GM19025 (cell line): ENCODE measurements around the gene CDKN2B-AS1.

Experiments
- ATAC-seq: cut with Tn5 transposase; IDR thresholded peaks from one replicate; pipeline ENCODE4 v1.9.1; 2021; ENCODE audit warnings: mild to moderate bottlenecking, low read depth, moderate library complexity; ENCODE audit not compliant: unreplicated experiment

CDKN2B-AS1 gene

GRCh38 chr9:22005021-22005701 lies 10.6 kb downstream of the CDKN2B-AS1 start:
- no peak for ATAC-seq

GRCh38 chr9:22005702-22006606 lies 11.4 kb downstream of the CDKN2B-AS1 start:
- ATAC-seq = no peak

DNA sequence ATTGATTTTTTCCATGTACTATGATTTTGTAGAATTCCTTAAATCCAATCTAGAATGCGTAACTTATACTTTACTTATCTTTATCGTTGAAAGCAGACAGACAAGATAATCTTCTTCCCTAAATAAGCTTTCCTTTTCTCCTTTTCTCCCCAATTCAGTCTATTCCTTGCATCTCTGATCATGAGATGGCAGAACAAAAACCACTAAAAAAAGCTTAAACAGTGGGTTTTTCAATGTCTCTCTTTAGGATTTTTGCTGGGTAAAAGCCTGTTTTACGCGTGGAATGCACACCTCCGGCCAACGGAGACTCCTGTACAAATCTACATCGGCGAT lies 13.8 kb downstream of the CDKN2B-AS1 start:
- ATAC-seq = no peak

DNA sequence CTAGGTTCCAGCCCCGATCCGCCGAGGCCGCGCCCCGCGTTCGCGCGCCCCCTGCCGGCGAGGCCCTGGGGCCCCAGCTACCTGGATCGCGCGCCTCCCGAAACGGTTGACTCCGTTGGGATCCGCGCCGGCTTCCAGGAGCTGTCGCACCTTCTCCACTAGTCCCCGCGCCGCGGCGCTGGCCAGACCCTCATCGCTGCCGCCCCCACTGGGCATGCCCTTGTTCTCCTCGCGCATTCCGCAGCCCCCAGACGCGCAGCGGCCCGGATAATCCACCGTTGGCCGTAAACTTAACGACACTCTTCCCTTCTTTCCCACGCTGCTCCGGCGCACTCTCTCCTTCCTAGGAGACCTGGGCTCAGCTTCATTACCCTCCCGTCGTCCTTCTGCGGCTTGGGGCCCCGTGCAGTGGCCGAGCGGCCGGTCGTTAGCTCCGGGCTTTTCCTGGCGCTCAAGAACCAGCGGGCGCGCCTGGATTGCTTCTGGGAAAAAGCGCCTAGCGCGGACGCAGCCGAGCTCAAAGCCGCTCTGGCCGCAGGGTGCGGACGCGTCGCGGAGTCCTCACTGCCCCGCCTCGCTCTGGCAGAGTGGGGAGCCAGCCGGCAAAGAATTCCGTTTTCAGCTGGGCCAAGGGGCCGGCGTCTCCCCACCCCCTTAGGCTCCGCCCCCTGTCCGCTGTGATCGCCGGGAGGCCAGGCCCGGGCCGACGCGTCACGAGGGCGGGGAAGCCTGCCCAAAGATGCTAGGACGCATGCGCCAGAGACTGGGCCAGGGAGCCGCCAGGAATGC lies 14.3 kb downstream of the CDKN2B-AS1 start, which contains the start of gene CDKN2B:
TSS of gene CDKN2B (minus strand) at position 589 of the 789 bp plus-strand sequence. CDS start at position 237, 352 bp downstream.
- ATAC-seq = peak; percentile 90

GRCh38 chr9:22009506-22009867 lies 14.9 kb downstream of the CDKN2B-AS1 start:
- peak; percentile 34 for ATAC-seq

DNA sequence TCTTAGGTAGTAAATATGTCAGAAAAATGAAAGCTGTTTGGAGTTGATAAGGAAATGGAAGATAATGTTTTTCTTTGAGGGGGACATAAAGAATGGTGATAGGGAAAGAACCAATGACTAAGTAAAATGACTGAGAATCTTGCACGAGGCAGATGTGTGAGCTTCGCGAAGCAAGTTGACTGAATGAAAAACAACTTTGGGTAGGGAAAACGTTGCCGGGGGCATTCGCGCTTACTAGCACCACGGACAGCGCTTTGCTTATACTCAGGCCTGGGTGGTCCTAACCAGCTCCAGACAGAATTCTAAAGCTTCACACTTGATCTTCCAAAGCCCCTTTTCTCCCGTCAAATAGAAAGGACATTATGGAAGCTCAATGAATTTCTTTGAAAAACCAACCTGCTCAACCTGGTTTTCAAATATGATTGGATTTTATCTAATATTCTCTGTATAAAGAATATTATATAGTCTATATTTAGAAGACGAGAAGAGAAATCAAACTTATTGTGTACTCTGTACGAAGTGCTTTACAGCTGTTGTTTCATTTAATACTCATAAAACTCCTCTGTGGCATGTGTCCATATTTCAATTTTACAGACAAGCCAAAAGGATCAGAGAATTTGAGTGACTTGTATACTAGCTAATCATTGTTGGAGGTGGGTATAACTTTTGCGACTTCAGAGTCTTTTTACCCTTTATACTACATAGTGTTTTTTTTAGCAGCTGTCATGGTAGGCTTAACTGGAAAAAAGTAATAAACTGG lies 16.5 kb downstream of the CDKN2B-AS1 start:
- ATAC-seq = no peak

DNA sequence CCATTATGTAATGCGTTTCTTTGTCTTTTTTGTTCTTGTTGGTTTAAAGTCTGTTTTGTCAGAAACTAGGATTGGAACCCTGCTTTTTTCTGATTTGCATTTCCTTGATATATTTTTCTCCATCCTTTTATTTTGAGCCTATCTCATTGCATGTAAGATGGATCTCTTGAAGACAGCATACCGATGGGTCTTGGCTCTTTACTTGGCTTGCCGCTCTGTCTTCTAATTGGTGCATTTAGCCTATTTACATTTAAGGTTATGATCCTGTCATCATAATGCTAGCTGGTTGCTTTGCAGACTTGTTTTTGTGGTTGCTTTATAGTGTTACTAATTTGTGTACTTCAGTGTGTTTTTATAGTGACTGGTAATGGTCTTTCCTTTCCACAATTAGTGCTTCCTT lies 27.8 kb downstream of the CDKN2B-AS1 start:
- ATAC-seq = no peak

DNA sequence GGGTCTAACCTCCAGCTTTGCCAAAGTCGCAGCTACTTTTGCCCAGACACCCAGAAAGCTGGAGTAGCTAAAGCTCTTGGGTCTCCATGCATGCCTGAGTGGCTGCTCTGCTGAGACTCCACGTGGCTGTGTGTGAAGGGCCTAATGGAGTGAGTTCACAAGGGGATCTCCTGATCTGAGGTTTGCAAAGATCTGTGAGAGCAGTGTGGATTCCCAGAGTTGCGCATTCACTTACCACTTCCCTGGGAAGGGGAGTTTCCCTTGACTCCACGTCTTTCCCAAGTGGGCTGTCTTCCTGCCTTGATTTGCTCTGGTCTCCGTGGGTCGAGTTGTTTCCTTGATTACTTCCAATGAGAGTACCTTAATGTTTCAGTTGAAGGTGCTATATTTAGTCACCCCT lies 32.1 kb downstream of the CDKN2B-AS1 start:
- no peak for ATAC-seq

GRCh38 chr9:22028394-22028793 lies 33.8 kb downstream of the CDKN2B-AS1 start:
- ATAC-seq = no peak

- ATAC-seq = no peak
These were observed 34.6 kb downstream of the CDKN2B-AS1 start for GRCh38 chr9:22029231-22029630.

DNA sequence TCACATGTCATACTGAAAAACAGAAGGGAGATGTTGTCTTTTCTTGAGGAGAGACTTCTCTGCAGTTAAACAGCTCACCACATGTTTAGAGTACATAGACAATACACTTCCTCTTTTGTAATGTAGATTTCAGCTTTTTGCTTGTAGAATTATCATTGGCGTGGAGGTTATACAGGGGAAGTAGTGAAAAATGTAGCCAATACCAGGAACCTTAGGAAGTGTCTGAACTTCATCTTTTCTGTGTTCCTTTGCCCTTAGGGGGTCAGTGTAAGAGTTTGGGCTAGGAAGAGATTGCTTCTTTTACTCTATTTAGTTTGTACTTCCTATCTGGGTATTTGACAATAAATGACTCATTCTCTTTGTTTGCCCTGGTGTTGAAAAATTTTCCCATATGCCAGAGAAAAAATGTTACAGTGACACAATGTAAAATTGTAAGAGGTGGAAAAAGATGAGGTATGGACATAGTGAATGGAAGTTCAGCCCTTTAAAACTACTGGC lies 35.6 kb downstream of the CDKN2B-AS1 start:
- ATAC-seq = no peak

DNA sequence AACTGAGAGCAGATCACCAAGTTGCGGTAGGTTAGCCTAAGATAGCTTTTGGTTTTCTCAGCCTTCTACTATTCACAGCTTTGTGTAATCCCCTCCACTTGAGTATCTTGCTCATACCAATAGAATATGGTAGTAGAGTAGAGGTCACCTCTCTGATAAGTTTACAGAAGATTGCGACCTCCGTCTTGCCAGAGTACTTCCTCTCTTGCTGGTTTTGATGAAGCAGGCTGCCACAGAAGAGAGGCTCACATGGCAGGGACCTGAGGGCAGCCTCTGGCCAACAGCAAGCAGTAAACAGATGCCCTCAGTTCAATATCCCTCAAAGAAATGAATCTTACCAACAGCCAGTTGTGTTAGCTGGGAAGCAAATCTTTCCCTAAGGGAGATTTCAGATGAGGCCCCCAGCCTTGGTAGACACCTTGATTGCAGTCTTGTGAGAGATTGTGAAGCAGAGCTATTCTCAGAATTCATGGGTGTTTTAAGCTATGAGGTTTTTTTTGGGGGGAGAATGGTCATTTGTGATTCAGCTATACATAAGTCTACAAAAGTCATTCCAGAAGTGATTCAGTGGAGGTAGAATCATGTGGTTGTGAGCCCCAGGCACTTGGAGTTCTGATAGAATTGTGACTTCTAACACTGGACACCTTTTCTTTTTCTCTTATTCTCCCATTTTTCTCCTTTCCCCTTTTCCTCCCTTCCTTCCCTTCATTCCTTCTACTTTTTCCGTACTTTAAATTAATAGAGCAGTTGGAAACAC lies 37.2 kb downstream of the CDKN2B-AS1 start:
- ATAC-seq = no peak

DNA sequence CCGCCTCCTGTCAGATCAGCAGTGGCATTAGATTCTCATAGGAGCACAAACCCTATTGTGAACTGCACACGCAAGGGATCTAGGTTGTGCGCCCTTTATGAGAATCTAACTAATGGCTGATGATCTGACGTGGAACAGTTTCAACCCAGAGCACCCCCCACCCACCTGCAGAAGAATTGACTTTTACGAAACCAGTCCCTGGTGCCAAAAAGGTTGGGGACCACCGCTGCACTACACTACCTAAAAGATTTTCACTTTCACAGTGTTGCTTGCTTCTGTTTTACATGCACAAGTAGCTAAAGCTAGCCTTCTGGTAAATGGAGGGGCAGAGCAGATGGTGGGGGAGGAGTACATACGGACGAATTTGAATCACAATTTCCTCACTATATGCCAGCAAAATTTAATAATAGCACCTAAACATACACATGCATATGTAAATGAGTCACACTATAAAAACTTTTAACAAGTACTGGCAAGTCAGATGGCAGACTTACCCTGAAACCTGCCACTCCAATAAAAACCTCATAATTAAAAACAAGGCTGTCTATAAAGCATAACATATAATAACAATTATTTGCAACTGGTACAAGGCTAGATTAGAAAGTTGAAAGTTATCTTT lies 38.5 kb downstream of the CDKN2B-AS1 start:
- ATAC-seq = no peak

- no peak for ATAC-seq
These were observed 41.0 kb downstream of the CDKN2B-AS1 start for GRCh38 chr9:22035591-22036011.

- no peak for ATAC-seq
These were observed 42.5 kb downstream of the CDKN2B-AS1 start for GRCh38 chr9:22036866-22037626.

GRCh38 chr9:22037954-22038690 lies 43.5 kb downstream of the CDKN2B-AS1 start:
- no peak for ATAC-seq

- ATAC-seq = no peak
These were observed 44.7 kb downstream of the CDKN2B-AS1 start for GRCh38 chr9:22039258-22039657.

DNA sequence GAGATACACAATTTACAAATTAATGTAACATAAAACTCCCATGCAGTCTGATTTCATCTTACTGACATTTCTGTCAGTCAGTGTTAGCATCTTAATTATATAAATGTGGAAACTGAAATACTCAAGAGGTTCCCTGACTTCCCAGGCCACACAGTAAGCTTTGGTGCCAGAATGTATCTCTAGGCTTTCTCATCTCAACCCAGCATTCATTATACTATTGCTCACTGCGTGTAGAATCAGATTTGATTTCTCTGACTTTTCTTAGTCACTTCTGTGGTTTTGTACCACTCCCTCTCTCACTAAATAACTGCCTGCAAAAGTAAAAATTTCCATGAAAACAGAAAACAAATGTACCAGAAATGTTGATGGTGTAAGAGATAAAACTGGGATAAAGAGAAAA lies 46.2 kb downstream of the CDKN2B-AS1 start:
- no peak for ATAC-seq
